CD4-positive, alpha-beta T cell treated with Interleukin-12 subunit alpha and Interleukin-12 subunit beta, for 1 hour (primary cell): Measurements from ENCODE around the gene PLA2R1.

ENCODE experiments used
- DNase-seq: peaks from one replicate; pipeline ENCODE4 v3.0.0-alpha.2; 2020

Gene PLA2R1

DNA sequence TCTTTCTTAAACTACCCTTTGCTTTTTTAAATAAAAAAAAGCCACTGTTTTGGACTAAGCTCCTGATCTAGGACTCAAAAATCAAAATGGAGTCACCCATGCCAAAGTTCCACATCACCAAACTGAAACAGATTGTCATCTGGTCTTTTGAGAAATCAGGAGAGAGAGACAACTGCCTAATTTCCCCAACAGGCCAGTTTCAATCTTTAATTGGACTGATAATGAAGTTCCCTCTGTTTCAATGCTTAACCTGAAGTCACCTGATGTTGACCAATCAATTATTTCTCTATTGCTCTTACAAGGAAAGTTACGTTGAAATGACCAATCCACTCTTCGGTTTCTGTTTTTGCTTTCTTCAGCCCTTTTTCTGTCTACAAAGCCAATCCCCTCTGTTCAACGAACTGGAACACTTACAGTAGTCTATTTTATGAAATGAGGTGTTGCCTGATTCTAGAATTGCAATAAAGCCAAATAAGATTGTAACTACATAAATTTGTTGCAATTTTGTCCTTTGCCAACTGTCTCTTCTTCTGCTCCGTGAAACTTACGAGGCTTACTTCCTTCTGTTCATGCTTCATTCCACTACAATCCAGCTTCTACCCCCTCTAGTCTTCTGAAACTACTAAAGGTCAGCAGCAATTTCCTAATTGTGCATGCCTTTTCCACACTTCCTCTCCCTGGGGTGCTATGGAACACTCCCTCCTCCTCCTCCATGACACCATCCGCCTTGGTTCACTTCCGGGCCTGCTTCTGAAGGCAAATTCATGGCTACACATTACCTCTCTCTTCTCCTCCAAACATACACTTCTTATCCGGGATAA, 169.2 kb downstream of the PLA2R1 start:
- no peak for DNase-seq

- no peak for DNase-seq
Observed at GRCh38 chr2:159891917-159892730, 170.3 kb downstream of the PLA2R1 start.

GRCh38 chr2:159891267-159891588, 171.2 kb downstream of the PLA2R1 start:
- no peak for DNase-seq

GRCh38 chr2:159890551-159891266, 171.7 kb downstream of the PLA2R1 start:
- no peak for DNase-seq

DNA sequence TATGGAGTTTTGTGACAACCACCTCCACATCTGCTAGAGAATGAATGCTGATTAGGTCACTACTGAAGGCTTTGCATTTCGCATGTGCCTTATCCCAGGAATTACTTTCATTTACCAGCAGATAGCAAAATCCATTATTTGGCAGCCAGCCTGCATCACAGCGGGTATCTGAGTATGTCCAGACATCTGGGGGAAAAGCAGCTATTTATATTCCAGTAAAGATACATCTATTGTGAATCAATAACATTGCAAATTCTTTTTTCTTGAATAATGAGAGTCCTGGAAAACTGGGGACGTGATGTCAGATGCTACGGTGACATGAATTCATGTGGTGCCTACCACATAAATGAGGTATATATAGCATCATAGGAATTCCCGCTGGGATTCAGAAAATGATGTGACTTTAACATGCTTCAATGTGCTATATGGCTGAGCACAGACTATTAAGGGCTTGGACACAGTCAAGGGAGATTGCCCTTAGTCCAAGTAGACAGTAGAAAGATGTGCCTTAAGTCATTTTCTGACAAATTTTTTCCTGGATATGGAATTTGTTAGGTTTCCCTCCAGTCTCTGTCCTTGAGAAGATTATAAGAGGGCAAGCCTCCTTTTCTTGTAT, 180.2 kb downstream of the PLA2R1 start:
- DNase-seq: no peak
